ENCODE measurements around the gene SHE.

GRCh38 chr1:154463512-154463990 lies 38.7 kb downstream of the SHE start:
- TF ChIP-seq ETV6 (CRISPR knock-in tag; IDR thresholded peaks at IDR 0.05) (no peak), TP53 (CRISPR knock-in tag; IDR thresholded peaks at IDR 0.05) (no peak), USF1 (CRISPR knock-in tag; IDR thresholded peaks at IDR 0.05) (no peak), FOXJ3 (CRISPR knock-in tag; IDR thresholded peaks at IDR 0.05; ENCODE audit: borderline replicate concordance) (no peak), EMX1 (CRISPR knock-in tag; IDR thresholded peaks at IDR 0.05) (no peak), CREM (CRISPR knock-in tag; IDR thresholded peaks at IDR 0.05) (no peak), KAT7 (CRISPR knock-in tag; IDR thresholded peaks at IDR 0.05; ENCODE audit: borderline replicate concordance) (no peak)
- TF ChIP-seq, protein P1, sequence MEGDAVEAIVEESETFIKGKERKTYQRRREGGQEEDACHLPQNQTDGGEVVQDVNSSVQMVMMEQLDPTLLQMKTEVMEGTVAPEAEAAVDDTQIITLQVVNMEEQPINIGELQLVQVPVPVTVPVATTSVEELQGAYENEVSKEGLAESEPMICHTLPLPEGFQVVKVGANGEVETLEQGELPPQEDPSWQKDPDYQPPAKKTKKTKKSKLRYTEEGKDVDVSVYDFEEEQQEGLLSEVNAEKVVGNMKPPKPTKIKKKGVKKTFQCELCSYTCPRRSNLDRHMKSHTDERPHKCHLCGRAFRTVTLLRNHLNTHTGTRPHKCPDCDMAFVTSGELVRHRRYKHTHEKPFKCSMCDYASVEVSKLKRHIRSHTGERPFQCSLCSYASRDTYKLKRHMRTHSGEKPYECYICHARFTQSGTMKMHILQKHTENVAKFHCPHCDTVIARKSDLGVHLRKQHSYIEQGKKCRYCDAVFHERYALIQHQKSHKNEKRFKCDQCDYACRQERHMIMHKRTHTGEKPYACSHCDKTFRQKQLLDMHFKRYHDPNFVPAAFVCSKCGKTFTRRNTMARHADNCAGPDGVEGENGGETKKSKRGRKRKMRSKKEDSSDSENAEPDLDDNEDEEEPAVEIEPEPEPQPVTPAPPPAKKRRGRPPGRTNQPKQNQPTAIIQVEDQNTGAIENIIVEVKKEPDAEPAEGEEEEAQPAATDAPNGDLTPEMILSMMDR (IDR thresholded peaks at IDR 0.05) = no peak
